GM21723 (cell line): ENCODE data around the gene RHOBTB1.
"Not testable (repeated sequence)": the region's sequence is repeated elsewhere in the genome, so short reads cannot be mapped to it uniquely, and the experiment has no call there.

Experiments used
- ATAC-seq: cut with Tn5 transposase; IDR thresholded peaks from one replicate; pipeline ENCODE4 v1.9.1; 2021; ENCODE audit warnings: mild to moderate bottlenecking, moderate library complexity; ENCODE audit not compliant: unreplicated experiment

The RHOBTB1 gene

GRCh38 chr10:60870416-60870728, 73.6 kb downstream of the RHOBTB1 start:
- ATAC-seq, result no peak

GRCh38 chr10:60869652-60870415, 74.2 kb downstream of the RHOBTB1 start:
- ATAC-seq, result no peak

GRCh38 chr10:60868946-60869345, 75.0 kb downstream of the RHOBTB1 start:
- ATAC-seq, result no peak

- no peak for ATAC-seq
These were observed 78.7 kb downstream of the RHOBTB1 start for GRCh38 chr10:60865198-60865783.

GRCh38 chr10:60863796-60864195, 80.2 kb downstream of the RHOBTB1 start:
- no peak for ATAC-seq

- no peak for ATAC-seq
These were observed 81.5 kb downstream of the RHOBTB1 start for GRCh38 chr10:60862517-60862916.

GRCh38 chr10:60856405-60856804, 87.6 kb downstream of the RHOBTB1 start:
- no peak for ATAC-seq

- ATAC-seq, result no peak
These were observed 90.3 kb downstream of the RHOBTB1 start for GRCh38 chr10:60853637-60854036.

GRCh38 chr10:60853107-60853506, 90.9 kb downstream of the RHOBTB1 start:
- no peak for ATAC-seq

- no peak for ATAC-seq
These were observed 94.2 kb downstream of the RHOBTB1 start for GRCh38 chr10:60849740-60850139.

GRCh38 chr10:60849217-60849616, 94.8 kb downstream of the RHOBTB1 start:
- no peak for ATAC-seq

GRCh38 chr10:60848680-60849079, 95.3 kb downstream of the RHOBTB1 start:
- ATAC-seq, result no peak

- no peak for ATAC-seq
These were observed 95.9 kb downstream of the RHOBTB1 start for GRCh38 chr10:60848126-60848525.

- no peak for ATAC-seq
These were observed 97.8 kb downstream of the RHOBTB1 start for GRCh38 chr10:60846173-60846572.

GRCh38 chr10:60845038-60845437, 98.9 kb downstream of the RHOBTB1 start:
- no peak for ATAC-seq

- no peak for ATAC-seq
These were observed 101.3 kb downstream of the RHOBTB1 start for GRCh38 chr10:60842694-60843093.

GRCh38 chr10:60841227-60841626, 102.8 kb downstream of the RHOBTB1 start:
- ATAC-seq, result not testable (repeated sequence)

GRCh38 chr10:60835049-60835448, 108.9 kb downstream of the RHOBTB1 start:
- ATAC-seq, result no peak

GRCh38 chr10:60834401-60834800, 109.6 kb downstream of the RHOBTB1 start:
- ATAC-seq, result no peak

- not testable (repeated sequence) for ATAC-seq
These were observed 111.8 kb downstream of the RHOBTB1 start for GRCh38 chr10:60832136-60832535.

- no peak for ATAC-seq
These were observed 115.5 kb downstream of the RHOBTB1 start for GRCh38 chr10:60828489-60828852.

GRCh38 chr10:60827791-60828488, 116.0 kb downstream of the RHOBTB1 start:
- no peak for ATAC-seq
